ENCODE measurements around the gene RFPL3.

- TF ChIP-seq CTCF (IDR thresholded peaks at IDR 0.05) = no peak
- no peak for TF ChIP-seq POLR2A (IDR thresholded peaks at IDR 0.05; ENCODE audit: low read length)
- TF ChIP-seq CEBPB (IDR thresholded peaks at IDR 0.05) = no peak
- no peak for TF ChIP-seq MAX (IDR thresholded peaks at IDR 0.05)
- TF ChIP-seq KDM1A (IDR thresholded peaks at IDR 0.05; ENCODE audit: low read depth) = no peak
- no peak for TF ChIP-seq KDM5A (IDR thresholded peaks at IDR 0.05)
- no peak for TF ChIP-seq CBX8 (IDR thresholded peaks at IDR 0.05)
- TF ChIP-seq EHMT2 (IDR thresholded peaks at IDR 0.05; ENCODE audit: low read depth) = no peak
- no peak for TF ChIP-seq JUNB (IDR thresholded peaks at IDR 0.05)
- no peak for TF ChIP-seq CHD2 (IDR thresholded peaks at IDR 0.05; ENCODE audit: low read length, partially characterized antibody)
Observed at GRCh38 chr22:32322986-32323385, 34.7 kb upstream of the RFPL3 start.
